Middle frontal gyrus (tissue), 1 donor: ENCODE measurements around the gene WDR59.

ENCODE experiments used
- DNase-seq: peaks from one replicate; pipeline ENCODE4 v3.0.0-alpha.2; 2015; ENCODE audit warnings: low spot score; ENCODE audit errors: extremely low spot score

WDR59 gene

DNA sequence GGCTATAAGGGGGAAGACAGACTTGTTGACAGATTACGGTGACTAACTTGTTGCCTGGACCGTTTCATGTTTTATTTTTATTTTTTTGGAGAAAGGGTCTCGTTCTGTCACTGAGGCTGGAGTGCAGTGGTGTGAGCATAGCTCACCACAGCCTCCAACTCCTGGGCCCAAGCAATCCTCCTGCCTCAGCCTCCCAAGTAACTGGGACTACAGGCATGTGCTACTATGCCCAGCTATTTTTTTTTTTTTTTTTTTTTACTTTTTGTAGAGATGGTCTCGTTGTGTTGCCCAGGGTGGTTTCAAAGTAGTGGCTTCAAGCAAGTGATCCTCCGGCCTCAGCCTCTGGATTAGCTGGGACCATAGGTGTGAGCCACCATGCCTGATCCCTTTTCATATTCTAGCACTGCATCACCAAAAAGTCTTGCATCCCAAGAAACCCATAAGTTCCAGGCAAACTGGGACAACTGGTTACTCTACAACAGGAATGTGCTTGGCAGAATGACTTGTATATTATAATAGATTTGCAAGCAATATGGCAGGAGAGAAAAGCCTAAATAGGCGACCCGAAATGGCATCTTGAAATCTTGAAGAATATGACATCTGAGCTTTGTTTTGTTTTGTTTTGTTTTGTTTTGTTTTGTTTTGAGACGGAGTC lies 2.2 kb upstream of the WDR59 start:
- DNase-seq: no peak

DNA sequence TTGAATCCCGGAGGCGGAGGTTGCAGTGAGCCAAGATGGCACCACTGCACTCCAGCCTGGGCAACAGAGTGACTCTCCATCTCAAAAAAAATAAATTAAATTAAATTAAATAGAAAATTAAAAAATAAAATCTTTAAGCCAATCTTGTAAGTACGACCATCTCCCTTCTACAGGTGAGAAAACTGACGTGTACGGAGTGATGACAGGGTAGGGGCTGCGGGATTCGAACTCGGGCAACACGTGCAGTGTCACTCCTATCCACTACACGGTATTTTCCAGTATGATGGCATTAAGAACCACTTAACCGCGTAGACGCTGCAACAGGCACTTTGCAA lies 762 bp downstream of the WDR59 start:
- no peak for DNase-seq

DNA sequence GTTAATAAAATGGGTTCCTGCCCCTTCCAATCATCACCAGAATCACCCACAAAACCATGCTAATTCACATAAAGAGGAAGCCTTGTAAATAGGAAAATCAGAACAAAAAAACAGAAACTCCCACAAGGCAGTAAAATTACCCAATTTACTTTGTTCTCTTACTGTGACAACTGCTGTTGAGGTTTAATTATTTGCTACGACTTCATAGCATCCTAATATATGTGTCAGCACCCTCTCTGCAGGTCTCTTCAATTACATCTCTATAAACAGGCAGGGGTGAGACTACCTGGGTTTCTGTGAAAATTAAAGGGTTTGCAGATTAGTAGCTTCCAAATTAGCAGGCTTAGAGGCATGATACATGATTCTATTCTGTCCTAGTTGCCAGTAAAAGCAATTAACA lies 2.7 kb downstream of the WDR59 start:
- DNase-seq: no peak

DNA sequence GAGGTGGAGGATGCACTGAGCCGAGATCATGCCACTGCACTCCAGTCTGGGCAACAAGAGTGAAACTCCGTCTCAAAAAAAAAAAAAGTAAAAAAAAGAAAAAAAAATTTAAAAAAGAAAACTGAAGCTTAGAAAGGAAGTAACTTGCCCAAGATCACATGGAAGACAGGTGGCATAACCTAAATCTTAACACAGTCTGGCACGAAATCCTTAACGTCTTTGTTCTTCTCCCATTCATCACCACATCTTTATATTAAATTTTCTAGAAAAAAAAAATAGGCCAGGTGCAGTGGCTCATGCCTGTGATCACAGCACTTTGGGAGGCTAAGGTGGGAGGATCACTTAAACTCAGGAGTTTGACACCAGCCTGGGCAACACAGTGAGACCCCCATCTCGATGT lies 9.3 kb downstream of the WDR59 start:
- DNase-seq: no peak

DNA sequence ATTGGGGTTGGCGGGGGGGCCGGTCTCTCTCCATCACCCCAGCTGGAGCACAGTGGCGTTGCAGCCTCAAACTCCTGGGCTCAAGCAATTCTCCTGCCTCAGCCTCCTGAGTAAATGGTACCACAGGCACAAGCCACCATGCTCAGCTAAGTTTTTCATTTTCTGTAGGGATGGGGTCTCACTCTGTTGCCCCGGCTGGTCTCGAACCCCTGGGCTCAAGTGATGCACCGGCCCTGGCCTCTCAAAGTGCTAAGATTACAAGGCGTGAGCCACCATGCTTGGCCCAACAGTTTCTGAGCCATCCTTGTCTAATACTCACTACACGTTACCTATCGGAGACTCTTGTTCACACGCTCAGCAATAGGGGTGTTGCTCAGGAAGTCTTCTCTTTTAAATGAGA lies 11.6 kb downstream of the WDR59 start:
- DNase-seq: no peak

DNA sequence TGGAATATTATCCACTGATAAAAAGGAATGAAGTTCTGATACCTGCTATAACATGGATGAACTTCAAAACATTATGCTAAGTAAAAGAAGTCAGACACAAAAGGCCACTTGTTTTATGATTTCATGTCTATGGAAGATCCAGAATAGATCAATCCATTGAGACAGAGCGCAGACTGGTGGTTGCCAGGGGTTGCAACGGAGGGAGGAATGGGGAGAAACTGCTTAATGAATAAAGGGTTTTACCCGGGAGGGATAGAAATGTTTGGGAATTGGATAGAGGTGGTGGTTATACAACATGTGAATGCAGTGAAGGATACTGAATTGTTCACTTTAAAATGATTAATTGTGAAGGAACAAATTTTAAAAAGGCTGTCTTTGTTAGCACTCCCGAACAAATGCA lies 30.2 kb downstream of the WDR59 start:
- DNase-seq: no peak

DNA sequence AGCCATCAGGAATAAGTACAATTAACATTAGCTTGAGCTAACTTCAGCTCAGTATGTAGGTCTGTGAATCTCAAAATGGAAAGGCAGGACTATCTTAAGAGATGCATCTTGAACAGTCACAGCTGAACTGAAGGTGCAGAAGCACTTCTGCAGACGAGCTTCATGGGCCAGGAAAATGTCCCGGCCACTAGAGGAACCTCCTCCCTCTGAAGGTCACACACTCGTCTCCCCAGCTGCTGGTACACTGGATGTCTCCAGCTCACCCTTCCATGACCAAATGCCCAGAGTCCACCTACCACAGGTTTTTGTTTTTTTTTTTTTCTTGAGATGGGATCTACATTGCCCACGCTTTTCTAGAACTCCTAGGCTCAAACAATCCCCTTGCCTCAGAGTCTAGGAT lies 33.2 kb downstream of the WDR59 start:
- DNase-seq: no peak

DNA sequence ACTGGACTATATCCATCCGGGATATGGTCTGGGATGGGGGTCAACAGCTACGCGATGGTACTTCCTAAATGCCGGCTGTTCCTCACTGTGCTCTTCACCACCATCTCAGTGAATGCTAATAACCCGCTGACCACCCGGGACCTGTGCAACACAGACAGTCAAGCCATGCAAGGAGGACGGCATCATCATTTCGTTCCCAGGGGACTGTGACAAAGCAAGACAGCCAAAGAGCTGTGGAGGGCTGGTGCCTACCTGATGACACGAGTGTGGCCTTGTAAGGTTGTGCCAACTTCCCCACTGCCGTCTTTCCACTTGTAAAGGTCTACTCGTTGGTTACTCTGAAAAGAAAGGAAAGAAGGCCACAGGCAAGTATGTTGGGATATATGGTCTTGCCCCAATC lies 33.7 kb downstream of the WDR59 start:
- no peak for DNase-seq

DNA sequence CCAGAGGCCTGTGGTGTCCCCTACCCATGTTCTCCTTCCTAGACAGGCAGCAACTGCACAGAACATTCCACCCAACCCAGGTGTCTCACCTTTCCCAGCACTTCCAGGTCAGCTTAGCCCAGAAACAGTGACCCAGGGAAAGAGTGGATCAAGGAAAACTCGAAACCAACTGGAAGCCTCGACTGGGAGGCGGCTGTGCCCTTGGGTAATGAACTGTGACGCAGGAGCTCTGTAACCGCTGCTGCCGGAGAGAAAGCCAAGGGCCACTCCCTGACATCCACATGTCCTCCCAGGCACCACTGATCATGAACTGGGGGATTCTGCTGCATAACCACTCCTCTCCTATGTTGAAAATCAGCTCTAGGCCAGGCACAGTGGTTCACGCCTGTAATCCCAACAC lies 34.4 kb downstream of the WDR59 start:
- DNase-seq: no peak

DNA sequence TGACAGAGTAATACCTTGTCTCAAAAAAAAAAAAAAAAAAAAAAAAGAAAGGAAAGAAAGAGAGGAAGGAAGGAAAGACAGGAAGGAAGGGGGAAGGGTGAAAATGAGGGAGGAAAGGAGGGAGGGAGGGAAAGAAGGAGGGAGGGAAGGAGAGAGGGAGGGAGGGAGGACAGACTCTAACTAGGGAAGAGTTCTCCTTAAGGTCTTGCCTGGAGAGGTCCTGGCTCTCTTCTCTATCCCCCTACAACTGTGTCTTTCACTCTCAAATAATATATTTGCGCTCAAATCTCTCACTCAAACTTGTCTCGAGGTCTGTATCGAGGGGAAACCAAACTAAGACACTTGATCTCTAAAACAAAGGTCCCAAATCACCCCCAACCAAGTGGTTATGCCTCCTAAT lies 35.6 kb downstream of the WDR59 start:
- DNase-seq: no peak

DNA sequence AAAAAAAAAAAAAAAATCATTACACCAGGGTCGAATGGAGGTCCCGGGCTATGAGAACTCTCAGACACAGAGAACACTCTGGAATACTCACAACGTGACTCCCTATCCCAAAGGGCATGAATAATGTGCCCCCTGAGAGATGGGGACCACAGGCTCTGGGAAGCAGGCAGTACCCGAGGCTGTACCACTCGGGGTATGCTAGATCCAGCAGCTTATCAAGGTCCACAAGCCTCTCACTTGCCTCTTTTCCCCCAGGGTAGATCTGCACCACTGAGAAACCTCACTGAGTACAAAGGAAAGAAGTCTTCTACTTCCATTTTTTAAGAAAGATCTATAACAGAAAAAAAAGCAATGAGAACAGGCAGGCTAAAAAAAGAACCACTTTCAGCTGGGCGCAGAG lies 40.5 kb downstream of the WDR59 start:
- DNase-seq: no peak

DNA sequence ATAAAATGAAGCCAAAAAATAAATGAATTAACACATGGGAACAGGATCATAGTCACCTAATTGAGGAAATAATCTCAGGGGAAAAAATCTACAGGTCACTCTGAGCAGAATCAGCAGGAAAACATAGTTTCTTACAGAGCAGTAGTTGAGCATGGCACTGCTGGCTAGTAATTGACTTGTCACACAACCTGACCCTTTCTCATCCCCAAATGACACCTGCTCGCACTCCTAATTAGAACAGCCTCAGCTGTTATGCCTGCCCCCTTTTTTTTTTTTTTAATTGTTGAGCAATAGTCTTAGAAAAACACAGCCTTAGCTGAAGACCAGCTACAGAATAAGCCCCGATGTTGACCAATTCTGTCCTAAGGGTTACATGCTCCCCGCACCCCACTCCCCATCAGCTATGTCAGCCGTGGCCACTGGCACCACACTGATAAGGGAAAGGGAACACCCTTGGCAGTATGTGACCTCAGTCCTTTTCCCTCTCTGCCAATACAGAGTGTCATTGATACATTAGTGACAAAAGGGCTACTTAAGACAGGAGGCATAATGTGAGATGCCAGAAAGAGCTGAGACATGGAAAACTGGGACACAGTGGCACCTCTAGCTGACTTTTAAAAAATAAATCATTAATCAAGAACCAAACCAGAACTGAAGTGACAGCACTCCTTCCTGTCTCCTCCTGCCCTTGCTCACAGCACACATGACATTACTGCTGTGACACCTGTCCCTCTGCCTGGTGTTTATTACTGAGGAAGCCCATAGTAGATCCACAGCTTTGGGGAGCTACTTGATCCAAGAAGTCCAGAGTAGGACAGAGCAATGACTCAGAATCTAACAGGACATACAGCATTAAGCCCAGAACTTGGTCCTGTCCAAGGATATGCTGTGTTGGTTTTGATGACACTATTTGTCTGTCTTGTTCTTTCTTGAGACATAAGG lies 41.7 kb downstream of the WDR59 start:
- DNase-seq: no peak

DNA sequence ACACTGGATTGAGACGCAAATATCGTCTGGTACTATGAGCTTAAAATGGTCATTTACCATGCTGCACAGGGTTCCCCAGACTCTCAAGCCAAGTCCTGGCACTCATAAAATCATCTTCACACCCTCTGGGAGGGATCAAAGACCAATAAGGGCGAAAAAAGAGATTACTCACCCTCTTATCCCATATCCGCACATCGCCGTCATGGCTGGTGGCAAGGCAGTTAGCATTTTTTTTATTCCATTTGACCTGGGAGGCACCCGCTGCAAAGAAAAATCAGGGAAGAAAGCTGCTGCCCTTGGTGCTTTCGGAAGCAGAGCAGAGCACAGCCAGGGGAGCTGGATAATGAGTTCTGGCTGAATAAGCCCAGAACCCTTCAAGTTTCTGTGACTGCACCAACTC lies 42.4 kb downstream of the WDR59 start:
- no peak for DNase-seq

DNA sequence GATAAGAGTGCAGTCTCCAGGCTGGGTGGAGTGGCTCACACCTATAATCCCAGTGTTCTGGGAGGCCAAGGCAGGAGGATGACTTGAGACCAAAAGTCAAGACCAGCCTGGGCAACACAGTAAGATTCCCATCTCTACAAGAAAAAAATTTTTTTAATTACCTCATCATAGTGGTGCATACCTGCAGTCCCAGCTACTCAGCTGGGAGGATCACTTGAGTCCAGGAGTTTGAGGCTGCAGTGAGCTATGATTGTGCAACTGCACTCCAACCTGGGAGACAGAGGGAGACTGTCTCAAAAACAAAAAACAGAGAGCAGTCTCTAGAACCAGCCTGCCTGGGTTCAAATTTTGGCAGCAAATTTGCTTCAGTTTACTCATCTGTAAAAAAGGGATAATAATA lies 45.2 kb downstream of the WDR59 start:
- no peak for DNase-seq

DNA sequence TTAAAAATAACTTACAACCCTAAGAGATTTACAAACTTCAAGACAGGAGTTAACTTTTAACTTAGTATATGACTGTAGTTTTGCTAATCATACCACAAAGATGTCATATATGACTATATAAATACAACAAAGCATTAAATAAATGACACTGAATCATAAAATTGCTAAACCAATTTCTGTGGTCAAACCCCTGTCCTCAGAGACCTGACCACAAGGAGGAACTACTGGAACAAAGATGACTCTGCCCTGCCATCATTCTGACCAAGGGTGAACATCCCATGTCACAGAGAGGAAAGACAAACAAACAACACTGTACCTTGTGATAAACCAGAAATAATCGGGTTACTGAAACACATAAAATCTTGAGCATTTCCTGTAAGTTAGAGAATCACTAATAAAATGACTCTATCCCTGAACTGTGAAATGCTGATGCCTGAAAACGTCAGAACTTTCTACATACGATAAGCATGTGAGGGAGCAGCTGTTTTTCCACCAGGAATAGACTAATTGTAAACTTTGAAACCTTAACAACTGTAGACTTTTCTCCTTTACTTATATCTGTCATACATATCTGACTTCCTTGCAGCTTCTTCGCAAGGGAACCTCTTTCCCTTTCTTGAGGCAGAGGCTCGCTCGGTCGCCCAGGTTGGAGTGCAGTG lies 47.9 kb downstream of the WDR59 start:
- no peak for DNase-seq

DNA sequence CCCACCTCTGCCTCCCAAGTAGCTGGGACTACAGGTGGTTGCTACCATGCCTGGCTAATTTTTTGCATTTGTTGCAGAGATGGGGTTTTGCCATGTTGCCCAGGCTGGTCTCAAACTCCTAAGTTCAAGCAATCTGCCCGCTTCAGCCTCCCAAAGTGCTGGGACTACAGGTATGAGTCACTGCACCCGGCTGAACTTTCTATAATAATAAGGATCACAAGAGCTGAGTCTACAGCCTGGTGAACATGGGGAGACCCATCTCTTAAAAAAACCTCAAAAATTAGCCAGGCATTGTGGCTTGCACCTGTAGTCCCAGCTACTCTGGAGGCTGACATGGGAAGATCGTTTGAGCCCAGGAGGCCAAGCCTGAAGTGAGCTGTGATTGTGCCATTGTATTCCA lies 53.5 kb downstream of the WDR59 start:
- DNase-seq: no peak

DNA sequence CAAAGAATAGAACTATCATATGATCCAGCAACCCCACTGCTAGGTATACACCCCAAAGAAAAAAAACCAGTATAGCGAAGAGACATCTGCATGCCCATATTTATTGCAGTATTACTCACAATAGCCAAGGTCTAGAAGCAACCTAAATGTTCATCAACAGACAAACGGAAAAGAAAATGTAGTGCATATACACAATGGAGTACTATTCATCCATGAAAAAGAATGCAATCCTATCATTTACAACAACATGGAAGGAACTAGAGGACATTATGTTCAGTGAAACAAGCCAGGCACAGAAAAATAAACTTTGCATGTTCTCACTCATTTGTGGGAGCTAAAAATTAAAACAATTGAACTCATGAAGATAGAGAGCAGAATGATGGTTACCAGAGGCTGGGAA lies 55.3 kb downstream of the WDR59 start:
- no peak for DNase-seq

DNA sequence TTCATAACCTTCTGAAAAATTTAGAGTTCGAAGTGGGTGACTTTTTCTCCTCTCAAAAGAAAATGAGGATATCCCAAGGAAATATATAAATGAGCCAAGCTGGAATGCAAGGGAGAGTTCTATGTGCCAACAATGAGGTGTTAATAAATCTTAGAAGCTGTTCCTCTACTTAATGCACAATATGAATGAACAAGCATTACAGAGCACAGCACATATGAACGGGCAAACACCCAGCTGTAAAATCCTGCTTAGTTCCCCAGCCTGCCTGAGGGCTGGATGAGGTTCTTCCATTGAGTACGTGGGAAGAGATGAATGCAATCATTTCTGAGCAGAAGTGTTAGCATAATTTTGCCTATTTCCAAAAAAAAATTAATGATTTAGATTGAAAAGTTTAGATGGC lies 58.1 kb downstream of the WDR59 start:
- DNase-seq: no peak

DNA sequence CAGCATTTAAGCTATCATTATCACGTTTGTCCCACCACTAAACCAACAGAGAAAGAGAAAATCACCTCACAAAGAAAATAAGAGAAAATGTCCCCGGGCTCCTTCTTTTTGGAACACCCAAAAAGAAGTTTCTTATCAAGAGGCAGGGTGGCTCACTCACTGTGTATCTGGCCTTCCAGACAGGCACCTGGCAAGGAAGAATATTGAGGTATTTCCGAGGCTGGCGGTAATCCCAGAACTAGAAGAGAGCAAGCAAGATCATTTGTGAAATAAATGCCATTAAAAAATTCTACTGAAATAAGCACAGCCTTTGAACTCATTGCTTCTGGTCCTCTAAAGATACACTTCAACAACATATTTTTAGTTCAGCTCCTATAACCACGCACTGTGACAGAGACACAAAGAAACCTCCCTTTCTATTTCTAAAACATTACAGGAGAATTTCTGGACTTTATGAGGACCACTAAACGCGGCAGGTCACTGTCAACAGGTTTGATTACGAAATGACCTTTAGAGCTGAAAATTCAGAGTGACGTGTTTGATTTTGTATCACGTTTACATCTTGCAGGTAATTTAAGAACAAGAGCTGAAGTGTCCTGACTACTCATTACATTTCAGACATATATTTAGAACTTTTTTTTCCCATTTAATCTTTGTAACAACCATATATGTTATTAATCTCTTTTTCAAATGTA lies 61.0 kb downstream of the WDR59 start:
- DNase-seq: no peak

DNA sequence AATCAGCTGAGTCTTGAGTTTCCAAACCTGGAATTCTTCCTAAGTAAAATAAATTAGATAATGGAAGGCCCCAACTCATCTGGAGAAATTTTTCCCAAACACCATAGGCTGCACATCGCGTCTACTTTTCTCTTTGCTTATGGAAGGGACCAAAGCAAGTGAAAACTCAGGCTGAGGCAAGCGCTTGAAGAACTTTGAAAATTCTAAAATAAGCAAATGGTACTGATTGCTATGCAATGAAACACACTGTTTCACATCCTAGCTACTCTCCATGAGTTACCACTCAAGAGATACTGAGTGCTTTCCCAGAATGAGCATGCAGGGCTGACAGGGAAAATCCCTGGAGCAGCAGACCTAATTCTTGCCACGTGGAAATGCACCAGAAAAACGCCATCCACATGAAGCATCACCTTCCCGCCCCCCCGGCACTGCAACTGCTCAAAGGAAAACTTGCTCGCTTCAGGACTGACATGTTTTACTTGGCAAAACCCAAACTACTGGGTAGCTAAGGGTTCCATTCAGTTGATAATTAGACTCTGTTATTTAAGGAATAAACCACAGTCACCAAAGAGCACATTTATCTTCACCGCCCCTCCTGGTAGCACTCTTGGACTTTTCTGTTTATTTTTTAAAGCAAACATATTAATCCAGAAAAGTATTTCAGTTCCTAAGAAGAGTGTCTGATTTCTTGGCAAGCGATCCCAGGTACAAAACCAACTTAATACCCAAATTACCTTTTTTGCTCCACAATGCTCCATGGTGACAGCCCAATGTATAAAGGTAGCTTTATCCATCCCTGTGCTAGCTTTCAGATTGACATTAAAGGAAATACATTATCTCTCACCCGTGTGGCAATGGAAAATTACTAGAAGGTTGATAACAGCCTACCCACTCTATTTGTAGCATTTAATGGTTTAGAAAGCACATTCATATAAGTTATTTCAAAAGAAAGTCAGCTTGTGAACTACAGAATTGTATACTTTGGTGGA lies 62.5 kb downstream of the WDR59 start:
- no peak for DNase-seq

DNA sequence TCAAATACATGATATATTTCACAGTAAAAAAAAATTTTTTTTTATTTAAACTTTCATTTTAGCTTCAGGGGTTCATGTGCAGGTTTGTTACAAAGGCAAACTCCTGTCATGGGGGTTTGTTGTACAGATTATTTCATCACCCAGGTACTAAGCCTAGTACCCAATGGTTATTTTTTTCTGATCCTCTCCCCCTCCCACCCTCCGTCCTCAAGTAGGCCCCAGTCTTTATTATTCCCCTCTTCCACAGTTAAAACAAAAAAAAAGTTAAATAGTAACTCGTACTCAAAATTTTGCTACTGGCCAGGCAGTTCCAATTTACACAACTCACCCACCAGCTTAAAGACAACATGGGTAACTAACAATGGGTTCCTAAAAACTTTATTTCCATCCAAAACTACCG lies 63.9 kb downstream of the WDR59 start:
- DNase-seq: no peak
